GM19240 (cell line): ENCODE results near the gene ACAA1.
"Not testable (repeated sequence)": the region's sequence is repeated elsewhere in the genome, so short reads cannot be mapped to it uniquely, and the experiment has no call there.

Experiments used
- DNase-seq: peaks from one replicate; pipeline ENCODE4 v3.0.0; 2011; ENCODE audit warnings: low spot score; ENCODE audit not compliant: insufficient read length

Gene ACAA1, protein sequence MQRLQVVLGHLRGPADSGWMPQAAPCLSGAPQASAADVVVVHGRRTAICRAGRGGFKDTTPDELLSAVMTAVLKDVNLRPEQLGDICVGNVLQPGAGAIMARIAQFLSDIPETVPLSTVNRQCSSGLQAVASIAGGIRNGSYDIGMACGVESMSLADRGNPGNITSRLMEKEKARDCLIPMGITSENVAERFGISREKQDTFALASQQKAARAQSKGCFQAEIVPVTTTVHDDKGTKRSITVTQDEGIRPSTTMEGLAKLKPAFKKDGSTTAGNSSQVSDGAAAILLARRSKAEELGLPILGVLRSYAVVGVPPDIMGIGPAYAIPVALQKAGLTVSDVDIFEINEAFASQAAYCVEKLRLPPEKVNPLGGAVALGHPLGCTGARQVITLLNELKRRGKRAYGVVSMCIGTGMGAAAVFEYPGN

DNA sequence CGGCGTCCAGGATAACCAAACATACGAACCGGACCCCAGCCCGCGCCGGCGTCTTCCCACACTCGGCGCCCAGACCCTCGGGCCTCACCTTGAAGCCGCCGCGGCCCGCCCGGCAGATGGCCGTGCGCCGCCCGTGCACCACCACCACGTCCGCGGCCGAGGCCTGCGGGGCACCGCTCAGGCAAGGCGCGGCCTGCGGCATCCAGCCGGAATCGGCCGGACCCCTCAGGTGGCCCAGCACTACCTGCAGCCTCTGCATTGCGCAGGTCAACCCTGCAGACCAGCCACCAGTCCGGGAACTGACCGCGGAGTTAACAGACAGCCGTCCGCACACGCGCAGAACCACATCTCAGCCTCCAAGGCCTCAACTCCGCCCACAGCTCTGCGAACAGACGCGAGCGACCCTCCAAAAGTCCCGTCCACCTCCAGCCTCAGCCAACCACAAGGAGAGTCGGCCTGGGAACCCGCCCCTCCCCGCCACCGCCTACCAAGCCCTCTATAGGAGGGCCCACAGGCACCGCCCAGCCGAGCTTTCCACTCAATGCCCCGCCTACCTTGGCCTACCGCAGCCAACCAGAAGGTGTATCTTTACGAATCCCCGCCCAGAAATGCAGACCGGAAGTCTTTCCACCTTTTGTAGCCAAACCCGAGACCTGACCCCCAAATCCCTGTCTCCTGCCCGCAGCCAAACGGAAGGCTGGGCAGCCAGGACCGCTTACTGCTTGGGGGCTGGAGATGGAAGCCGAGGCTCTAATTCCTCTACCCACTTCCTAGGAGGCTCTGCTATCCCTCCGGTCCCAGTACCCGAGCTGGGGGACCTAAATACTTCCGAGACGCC is at the start of gene ACAA1:
Gene ACAA1, minus strand, starts transcription at position 351 of the 838 bp plus-strand sequence. Its CDS starts 92 bp downstream, at position 259.
- DNase-seq = peak; percentile 79

DNA sequence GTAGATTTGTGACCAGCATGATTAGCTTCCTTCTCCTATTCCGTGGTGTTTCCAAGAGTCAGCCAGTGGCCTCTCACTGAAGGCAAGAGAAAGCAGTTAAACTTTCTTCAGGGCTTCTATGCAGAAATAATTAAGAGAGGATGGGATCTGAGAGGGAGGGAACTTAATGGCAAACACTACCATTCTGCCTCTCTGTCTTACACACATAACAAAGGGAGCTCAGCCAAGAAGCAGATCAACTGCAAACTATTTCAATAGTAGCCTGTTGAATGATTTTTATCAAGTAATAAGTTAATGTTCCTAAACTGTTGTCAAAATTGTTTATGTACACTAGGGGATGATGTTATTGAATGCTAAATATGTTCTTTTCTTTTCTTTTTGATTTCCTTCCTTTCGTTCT is 40.3 kb upstream of the ACAA1 start:
- DNase-seq = no peak

DNA sequence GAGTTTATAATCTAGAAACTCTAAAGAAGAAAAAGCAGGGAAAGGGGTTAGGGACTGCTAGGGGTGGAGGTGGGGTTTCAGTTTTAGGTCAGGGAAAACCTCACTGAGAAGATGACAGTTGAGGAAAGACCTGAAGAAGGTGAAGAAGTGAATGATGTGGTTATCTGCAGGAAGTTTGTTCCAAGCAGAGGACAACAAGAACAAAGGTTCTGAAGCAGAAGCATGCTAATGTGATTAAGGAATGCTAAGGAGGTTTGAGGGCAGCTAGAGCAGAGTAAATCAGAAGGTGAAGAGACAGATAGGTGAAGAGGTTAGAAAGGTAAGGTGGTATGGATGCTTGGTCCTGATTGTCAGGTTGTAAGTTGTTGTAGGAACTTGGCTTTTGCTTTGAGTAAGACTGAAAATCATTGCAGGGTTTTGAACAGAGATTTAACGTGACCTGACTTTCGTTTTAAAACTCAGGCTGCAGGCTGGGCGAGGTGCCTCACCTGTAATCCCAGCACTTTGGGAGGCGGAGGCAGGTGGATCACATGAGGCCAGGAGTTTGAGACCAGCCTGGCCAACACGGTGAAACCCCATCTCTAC is 37.0 kb upstream of the ACAA1 start:
- DNase-seq = no peak

DNA sequence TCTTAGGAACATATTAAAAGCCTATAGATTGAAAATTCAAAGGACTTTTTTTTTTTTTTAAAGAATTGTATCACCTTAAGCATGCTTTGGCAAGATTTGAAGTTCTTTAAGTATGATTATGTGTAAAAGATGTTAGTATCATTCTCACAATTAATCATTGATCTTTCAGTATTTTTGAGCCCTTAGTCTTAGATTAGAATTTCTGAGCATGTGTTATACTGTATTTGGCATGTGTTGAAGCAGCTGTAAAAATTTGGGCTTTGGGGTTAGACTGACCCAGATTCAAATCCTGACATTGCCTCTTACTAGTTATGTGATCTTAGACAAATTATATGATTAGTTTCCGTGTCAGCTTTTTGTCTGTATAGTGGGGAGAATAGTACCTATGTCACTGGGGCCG is 34.7 kb upstream of the ACAA1 start:
- DNase-seq = no peak

DNA sequence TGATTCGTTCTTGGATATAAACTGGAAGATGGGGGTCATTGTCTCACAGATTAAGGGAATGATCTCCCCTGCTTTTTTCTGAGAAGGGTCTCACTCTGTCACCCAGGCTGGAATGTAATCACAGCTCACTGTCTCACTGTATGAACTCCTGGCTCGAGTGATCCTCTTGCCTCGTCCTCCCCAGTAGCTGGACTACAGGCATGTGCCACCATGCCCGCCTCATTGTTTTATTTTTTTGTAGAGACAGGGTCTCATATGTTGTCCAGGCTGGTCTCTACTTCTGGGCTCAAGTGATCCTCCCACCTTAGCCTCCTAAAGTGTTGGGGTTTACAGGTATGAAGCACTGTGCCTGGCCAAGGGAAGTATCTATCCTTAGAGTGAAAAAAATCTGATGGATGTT is 33.8 kb upstream of the ACAA1 start:
- no peak for DNase-seq

DNA sequence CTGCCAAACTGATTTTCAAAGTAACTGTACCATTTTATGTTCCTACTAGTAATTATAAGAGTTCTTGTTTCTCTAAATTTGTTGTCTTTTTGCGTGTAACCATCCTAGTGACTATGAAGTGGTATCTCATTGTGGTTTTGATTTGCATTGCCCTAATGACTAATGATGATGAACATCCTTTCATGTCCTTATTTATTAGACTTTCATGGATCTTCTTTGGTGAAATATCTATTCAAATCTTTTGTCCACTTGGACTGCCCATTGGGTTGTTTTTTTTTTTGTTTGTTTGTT is 32.0 kb upstream of the ACAA1 start:
- DNase-seq = no peak

DNA sequence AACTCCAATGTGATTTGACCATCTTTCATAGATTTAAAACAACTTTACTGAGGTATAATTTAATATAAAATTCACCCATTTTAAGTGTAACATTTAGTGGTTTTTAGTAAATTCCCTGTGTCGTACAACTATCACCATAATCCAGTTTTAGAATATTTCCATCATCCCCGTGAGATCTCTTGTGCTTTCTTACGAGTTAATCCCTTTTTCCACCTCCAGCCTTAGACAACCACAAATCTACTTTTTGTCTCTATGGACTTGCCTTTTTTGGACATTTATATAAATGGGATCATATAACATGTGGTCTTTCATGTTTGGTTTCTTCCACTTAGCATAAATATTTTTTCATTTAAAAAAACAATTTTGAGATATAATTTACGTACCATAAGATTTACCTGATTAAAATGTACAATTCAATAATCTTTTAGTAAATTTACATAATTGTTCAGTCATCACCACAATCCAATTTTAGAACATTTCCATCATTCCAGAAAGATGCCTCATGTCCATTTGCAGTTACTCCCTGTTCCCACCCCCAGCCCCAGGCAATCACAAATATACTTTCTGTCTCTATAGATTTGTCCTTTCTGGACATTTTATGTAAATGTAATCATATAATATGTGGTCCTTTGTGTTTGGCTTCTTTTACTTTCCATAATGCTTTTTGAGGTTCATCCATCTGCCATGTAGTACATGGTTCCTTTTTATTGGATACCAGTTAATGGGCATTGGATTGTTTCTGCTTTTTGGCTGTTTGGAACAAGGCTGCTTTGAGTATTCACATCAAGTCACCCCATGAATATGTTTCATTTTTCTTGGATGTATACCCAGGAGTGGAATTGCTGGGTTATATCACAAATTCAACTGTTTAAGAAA is 31.5 kb upstream of the ACAA1 start:
- DNase-seq = no peak

DNA sequence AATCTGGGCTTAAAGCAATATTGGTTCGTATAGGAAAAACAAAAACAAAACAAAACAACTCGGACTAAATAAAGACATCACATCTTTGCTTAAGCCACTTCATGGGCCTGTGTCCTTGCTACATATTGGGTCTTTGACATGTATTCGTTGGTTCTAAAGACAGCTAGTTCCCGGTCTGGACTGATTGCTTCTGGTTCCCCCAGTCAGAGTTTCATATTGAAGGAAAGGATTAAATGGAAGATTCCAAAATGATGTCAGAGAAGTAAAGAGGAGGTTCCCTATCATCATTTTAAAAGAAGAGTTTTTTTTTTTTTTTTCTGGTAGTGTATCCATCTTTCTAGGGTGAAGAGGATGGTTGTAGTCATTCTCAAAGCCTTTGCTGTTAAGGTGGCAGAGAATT is 30.7 kb upstream of the ACAA1 start:
- no peak for DNase-seq

DNA sequence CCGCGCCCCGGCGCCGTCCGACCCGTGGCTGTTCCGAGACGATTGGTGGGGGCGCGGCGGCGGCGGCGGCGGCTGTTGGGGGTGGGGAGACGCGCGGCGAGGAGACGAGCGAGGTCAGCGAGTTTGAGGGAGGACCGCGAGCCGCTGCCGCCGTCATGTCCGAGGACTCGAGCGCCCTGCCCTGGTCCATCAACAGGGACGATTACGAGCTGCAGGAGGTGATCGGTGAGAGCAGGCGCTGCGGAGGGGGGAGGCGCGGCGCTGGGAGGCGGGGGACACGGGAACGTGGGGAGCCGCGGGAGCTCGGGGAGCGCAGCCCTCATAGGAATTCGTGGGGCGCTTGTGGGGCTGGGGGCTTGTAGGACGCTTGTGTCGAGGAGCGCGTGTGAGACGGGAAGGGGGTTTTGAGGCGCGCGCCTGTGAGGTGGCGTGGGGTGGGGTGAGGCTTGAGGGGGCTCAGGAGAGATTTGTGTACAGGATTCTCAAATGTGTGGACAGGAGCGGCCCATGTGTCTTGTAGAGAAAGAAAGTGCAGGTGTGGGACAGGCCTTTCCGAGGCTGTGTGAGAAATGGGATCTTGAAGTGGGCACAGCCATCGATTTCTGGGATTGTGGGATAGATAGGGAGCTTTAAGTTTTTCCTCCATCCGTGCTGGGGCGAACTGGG is 28.9 kb upstream of the ACAA1 start:
- no peak for DNase-seq

DNA sequence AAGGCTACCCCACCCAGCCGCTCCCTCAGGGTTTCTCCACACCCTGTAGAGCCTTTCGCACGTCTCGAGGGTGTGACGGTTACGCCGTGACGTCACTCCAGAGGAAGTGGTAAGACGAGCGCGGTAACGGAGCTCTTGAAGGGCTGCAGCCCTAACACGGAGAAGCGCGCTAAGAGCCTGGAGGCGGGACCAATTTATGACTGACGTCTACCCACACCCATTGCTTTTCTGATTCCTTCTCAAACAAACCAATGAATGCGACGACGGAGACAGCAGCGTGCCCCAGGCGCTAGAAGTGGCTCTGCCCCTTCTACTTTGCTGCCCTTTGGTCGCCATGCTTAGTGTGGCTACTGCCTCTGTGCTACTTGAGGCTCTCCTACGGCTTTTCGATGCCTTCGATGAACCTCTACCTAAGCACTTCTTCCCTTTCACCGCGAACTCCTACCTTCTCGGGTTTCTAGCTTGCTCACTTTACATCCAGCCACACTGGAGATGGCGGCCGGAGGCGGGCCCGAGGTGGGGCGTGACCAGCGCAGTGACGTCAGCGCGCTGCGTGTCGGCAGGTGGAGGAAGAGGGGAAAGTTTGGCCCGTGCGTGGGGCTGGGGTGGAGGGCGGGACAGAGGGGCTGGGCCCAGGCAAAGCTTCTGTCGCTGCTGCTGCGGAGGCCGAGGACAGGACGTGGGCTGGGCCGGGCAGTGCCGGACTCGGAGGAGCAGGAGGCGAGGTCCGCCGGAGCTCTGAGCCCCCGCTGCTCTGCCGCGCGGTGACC is 28.2 kb upstream of the ACAA1 start, which contains the start of gene OXSR1:
Gene OXSR1, plus strand, starts transcription at position 586 of the 770 bp plus-strand sequence. CDS start 340 bp downstream, outside the sequence.
- DNase-seq = peak; percentile 72

DNA sequence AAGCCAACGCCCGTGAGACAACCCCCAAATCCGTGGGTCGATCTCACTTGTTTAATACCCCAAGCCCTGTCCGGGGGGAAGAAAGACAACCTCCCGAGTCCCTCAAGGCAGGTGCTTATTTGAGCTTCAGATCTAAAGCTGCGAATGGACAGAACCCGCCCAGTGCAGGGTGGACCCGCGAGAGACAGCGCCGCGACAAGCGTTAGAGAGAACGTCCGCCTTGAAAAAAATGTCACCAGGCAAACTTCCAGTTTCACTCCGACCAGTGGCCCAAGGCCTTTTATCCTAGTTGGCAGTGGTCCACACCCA is 27.7 kb upstream of the ACAA1 start:
- no peak for DNase-seq

DNA sequence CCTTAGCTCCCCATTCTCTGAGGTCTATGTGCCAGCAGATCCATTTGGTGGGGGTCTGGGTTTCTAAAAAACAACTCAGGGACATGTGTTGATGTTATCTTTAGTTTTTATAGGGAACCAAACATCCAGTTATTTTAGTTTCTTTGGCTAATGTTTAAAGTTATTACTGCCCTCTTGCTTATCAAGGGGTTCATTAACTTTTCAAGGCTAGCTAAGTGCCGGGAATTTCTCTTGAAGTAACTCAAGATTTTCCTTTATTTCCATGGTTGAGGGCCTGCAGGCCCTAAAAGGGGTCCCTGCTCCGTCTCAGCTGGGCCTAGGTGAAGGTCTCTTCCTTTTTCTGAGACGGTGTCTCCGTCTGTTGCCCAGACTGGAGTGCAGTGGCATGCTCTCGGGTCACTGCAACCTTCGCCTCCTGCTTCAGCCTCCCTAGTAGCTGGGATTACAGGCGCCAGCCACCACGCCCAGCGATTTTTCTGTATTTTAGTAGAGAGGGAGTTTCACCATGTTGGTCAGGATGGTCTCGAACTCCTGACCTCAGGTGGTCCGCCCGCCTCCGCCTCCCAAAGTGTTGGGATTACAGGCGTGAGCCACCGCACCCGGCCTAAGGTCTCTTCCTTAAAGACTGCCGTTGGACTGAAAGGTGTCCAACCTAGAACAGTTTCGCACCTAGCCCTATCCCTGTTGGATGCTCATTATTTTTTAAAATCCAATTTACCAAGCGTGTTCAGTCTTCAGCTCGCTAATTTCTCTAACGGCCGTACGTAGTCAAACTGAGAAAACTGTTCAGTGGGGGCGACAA is 27.1 kb upstream of the ACAA1 start:
- DNase-seq = no peak

DNA sequence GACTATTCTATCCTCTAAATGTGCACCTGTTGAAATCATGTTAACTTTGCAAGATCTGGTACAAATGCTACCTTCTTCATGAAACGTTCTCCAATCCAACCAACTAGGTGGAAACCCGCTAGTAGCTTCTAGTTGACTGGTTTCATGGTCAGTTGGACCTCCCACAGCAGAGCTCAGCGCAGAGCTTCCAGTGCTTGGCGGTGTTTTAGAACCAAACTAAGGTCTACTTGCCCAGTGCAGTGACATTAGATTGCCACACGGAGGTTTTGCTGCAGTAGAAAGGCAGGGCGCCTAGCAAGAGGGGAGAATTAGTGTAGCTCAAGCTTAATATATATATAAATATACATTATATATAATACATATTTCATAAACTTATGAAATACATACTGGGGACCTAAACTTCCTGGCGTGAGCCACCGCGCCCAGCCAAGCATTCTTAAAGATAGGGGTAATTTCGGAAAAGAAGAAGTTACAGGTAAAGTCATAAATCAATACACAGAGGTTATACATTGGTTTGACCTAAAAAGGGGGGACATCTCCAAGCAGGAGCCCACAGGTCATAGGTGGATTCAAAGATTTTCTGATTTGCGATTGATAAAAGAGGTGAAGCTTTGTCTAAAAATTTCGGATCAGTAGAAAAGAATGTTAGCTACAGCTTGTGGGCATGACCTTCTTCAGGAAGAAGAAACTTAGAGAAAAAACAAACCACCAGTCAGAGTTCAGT is 26.4 kb upstream of the ACAA1 start:
- DNase-seq = no peak

DNA sequence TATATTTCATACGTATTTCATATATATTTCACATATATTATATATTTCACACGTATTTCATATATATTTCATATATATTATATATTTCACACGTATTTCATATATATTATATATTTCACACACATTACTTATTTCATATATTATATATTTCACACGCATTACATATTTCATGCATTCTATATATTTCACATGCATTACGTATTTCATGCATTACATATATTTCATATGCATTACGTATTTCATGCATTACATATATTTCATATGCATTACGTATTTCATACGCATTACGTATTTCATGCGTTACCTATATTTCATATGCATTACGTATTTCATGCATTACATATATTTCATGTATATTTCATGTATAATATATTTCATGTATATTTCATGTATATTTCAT is 23.8 kb upstream of the ACAA1 start:
- DNase-seq = not testable (repeated sequence)

DNA sequence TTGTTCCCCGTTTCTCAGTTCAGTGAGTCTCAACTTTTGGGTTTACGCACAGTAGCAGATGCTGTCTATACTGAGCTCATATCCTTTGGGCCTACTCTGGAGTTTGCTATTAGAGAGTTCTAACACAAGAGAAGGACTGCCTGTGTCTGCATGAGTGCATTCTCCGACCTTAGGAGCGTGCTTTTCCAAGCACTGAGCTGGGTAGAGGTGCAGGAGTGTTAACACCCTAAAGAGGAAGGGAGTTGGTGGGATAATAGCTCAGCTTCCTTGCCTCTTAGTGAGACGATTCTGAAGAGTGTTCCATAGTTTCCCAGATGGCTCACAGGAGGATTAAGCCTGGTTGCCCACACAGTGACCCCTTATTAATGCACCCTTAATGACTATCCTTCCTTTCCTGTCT is 21.5 kb upstream of the ACAA1 start:
- no peak for DNase-seq

DNA sequence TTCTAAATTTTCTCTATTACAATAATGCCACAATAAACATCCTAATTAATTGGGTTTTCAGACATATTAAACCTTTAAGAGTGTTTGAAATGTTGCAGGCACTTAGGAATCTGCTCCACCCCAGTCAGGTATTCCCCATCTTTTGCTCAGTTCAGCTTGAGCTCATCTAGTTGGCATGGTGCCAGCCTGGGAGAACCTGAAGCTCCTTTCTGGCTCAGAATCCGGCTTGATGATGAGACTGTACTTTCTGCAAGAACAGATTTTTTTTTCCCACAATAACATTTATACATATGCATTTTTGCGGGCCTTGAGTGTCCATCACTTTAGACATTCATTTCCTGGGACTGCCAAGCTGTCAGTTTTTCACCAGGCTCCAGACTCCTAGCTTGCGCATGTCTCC is 20.7 kb upstream of the ACAA1 start:
- no peak for DNase-seq

DNA sequence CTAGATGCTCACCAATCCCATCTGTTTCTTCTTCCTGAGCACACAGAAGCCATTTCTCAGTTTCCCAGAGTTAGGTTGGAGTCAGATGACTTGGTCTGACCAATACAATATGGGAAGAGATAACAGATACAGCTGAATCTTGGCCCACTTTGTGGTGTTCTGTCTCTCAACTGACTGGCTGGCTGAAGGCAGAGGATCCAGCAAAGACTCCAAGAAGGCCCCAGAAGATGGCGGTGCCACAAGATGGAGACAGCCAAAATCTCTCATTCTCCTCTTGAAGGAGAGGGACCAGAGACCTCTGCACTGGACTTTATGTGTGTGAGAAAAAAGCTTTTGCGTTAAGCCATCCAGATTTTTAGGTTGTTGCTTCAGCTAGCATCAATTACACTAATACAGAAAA is 20.2 kb upstream of the ACAA1 start:
- no peak for DNase-seq

DNA sequence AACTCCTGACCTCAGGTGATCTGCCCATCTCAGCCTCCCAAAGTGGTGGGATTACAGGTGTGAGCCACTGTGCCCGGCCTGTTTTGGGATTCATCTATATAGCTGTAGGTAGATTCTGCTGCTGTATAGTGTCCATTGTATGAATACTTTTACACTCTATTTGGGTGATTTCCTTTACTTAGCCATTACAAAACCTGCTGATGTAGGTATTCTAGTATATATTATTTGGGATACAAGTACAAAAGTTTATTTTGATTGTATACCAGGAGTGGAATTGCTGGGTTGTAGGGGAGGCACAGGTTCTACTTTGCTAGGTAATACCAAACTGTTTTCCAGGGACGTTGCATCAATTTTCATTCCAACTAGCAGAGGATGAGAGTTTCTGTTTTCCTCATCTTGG is 18.9 kb upstream of the ACAA1 start:
- DNase-seq = no peak
